AG09309 (cell line): Measurements from ENCODE around the gene NEU1.
A peak's percentile ranks its signal among the peaks of the same experiment; 100 is the strongest.

Experiments
- DNase-seq: peaks from one replicate; pipeline ENCODE4 v3.0.0-alpha.2; 2010; ENCODE audit warnings: low read depth
- H3K4me3 ChIP-seq: 2 replicates; pipeline ENCODE4 v1.5.1; 2011; ENCODE audit warnings: mild to moderate bottlenecking, low read depth, low read length, moderate library complexity; ENCODE audit not compliant: control insufficient read depth
- TF ChIP-seq, protein P1 (sequence below): IDR thresholded peaks from 2 replicates; pipeline ENCODE4 v1.5.1; 2011; ENCODE audit warnings: mild to moderate bottlenecking, low read depth, low read length, inconsistent platforms; ENCODE audit not compliant: insufficient read depth, control insufficient read depth; ENCODE audit errors: missing control alignments

The NEU1 gene

DNA sequence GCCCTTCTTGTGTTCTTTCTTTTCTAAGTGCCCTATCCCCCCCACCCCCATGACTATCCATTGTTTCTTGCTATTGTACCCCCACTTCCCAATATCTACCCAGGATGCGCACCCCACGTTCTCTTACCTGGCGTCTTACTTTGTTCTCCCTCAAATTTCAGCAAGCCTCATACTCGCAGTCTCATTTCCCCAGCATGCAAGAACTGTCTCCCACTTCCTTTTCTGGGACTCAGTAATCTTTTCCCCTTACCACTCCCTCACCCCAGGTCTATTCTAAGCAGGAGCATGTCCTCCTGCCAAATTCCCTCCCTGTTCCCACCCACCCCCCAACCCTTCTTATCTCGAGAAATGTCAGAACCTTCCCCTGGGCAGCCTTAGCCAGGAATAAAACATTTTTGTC is 36.6 kb upstream of the NEU1 start:
- TF ChIP-seq, protein P1, sequence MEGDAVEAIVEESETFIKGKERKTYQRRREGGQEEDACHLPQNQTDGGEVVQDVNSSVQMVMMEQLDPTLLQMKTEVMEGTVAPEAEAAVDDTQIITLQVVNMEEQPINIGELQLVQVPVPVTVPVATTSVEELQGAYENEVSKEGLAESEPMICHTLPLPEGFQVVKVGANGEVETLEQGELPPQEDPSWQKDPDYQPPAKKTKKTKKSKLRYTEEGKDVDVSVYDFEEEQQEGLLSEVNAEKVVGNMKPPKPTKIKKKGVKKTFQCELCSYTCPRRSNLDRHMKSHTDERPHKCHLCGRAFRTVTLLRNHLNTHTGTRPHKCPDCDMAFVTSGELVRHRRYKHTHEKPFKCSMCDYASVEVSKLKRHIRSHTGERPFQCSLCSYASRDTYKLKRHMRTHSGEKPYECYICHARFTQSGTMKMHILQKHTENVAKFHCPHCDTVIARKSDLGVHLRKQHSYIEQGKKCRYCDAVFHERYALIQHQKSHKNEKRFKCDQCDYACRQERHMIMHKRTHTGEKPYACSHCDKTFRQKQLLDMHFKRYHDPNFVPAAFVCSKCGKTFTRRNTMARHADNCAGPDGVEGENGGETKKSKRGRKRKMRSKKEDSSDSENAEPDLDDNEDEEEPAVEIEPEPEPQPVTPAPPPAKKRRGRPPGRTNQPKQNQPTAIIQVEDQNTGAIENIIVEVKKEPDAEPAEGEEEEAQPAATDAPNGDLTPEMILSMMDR = no peak
- H3K4me3 ChIP-seq = no peak overlapping the region
- DNase-seq = no peak

DNA sequence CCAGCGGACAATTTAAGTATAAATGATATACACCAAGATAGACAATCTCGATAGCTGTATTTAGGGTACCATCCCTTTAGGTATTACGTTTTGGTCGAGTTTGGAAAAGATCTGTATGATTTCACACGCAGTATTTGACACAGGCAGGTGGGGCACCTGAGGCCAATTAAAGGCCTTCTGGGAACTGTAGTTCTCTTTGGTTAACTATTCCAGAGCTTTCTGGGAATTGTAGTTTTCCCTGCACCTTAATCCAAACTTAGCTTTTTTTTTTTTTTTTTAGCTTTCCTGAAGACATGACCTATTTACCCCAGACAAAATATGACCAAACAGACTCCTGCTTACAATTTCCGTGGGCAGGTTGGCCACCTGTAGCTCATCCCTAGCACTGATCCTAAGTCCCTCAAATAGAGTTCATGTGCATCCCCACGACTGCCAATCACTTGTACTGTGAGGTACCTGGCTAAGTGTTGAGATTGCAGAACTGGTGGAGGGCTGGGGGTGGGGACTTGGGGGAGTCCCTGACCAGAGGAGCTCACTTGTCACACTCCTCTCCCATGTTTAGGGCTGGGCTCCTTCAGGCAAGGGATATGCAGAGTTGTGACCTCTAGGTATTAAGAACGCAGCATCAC is 35.9 kb upstream of the NEU1 start:
- TF ChIP-seq, protein P1 = no peak
- DNase-seq = no peak
- peak overlapping the region; percentile 71 for H3K4me3 ChIP-seq

DNA sequence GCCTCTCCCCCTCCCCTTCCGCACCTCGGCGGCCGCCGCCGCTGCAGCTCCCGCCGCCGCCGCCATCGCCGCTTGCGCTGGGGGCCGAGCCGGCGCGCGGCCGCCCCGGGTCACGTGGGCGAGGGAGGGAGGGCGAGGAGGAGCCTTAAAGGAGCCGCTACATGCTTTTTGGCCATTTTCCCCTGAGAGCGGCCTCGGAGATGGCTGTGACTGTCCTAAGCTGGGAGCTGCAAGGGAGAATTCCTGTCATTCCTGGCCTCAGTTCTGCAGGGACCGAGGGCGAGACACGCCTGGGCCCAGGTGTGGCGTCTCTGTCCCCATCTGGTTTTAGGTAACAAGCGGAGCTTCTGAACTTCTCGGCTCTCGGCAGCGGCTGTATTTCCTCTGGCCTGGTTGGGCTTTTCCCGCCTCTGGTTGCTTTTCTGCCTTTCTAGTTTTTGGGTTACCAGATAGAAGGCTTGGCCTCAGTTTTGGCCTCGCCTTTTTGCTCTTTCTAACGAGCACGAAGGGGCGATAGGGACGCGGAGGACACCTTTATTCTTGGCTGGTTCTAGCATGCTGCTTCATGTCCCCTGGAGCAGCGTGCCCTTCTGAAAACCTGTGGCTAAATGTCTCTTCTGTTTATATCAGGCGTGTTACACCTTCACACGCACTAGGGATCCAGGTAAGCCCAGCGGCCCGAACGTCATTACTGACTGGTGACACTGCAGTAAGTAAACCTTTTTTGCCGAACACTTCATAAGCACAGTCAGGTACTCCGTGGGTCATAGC is 35.2 kb upstream of the NEU1 start, which contains the start of gene EHMT2:
Gene EHMT2, minus strand, starts transcription at position 87 of the 771 bp plus-strand sequence. Its CDS starts 21 bp downstream, at position 66.
- TF ChIP-seq, protein P1 = no peak
- peak within 1 kb of the TSS; percentile 71 for H3K4me3 ChIP-seq
- DNase-seq = no peak

DNA sequence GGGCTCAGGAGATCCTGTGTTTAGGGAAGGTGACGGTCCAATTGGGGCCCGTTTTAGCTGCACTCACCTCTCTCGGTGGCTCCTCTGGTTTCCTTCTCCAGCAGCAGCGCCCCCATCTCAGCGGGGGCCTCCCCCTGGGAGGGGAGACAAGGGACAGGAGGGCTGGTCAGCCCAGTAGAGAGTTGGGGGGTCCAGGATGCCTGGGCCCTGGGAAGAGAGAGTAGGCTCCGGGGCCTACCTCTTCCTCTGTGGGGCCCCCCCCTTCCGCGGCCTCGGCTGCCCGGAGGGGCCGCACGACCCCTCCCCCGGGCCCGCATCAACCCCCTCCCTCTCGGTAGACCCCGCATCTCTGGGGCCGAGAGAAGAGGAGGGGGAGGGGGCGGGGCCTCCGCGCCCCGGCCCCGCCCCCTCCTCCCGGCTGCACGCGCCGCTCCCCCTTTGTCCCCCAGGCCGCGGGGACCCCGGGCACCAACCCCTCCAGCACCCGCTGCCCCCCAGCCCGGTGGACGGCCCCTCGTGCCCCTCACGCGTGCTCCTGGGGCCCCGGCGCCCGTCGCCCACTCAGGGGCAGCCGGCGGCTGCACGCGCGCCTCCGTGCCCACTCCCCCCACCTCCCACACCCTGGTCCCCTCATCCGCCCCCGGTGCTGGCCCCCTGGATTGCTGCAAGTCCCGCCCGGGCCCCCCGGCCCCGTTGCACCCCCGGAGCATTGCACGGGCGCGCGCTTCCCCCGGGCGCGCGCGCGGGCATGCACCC is 34.4 kb upstream of the NEU1 start:
- H3K4me3 ChIP-seq = peak overlapping the region; percentile 71
- TF ChIP-seq, protein P1 = no peak
- no peak for DNase-seq

DNA sequence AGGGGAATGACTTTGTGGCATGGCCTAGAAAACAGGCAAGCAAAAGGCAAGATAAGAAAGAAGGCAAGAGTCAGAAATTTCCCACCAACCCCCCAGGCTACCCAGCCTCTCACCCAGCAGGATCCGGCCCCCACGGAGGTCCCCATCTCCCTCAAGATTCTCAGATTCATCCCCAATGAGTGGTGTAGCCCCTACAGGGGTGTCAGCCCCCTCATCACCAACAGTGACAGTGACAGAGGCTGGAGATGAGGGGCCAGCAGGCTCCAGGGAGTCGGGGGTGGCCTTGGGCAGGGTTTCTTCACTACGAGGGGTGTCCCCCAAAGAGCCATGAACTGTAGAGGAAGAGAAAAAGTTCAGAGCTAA is 33.9 kb upstream of the NEU1 start:
- TF ChIP-seq, protein P1 = no peak
- no peak for DNase-seq
- peak overlapping the region; percentile 71 for H3K4me3 ChIP-seq

DNA sequence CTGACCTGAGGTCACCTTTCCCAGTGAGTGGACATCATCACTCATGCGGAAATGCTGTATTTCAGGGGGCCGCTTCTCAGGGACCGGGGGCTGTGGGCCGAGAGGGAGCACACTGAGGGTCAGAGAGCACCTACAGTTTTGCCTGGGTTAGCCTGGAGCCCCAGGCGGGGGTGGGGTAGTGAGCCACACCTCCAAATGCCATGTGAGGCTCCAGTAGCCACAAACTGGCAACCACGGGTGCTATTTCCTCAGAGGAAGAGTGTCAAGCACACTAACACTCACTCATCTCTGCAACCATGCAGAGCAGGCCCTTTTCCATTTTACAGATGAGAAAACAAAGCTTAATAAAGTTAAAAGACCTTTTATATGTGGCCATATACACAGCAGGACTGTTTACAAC is 30.2 kb upstream of the NEU1 start:
- no peak for DNase-seq
- TF ChIP-seq, protein P1 = no peak

More for the DNA sequence above, 30.2 kb upstream of the NEU1 start:
- H3K4me3 ChIP-seq = no peak overlapping the region
